H7 (cell line): ENCODE data around the gene STAC3. TPM values are rescaled to one million over a fixed set of nuclear protein-coding genes. Genes with fewer than 3 reads are reported as not detected.
"Not testable (repeated sequence)": the region's sequence is repeated elsewhere in the genome, so short reads cannot be mapped to it uniquely, and the experiment has no call there.

Experiments
- DNase-seq: peaks from one replicate; pipeline ENCODE4 v3.0.0; 2012
- H3K27me3 ChIP-seq: 2 replicates; pipeline ENCODE4 v1.6.0; 2011; ENCODE audit warnings: mild to moderate bottlenecking, low read length; ENCODE audit not compliant: control insufficient read depth, insufficient read depth
- H3K36me3 ChIP-seq: replicated peaks from 2 replicates; pipeline ENCODE4 v1.5.1; 2011; ENCODE audit warnings: low read length; ENCODE audit not compliant: control insufficient read depth, insufficient read depth
- H3K4me3 ChIP-seq: 2 replicates; pipeline ENCODE4 v1.5.1; 2011; ENCODE audit warnings: low read depth, mild to moderate bottlenecking, control low read depth, low read length, moderate library complexity; ENCODE audit not compliant: insufficient read depth
- total RNA-seq: library from RNA; depleted of rRNA; stranded (reverse); fragments of >200 nt; shearing (Covaris generic); gene quantifications from 2 replicates; pipeline ENCODE4 v1.2.3, GENCODE V29; 2014; rRNA removed

STAC3 gene
- total RNA-seq: 0.90 and 1.6 TPM in 2 replicates

- no peak for DNase-seq
- Histone ChIP-seq H3K4me3 (no peak within 1 kb of the TSS), H3K27me3 (no peaks in the 10 kb centered on the region), H3K36me3 (peaks cover 3% of the 10 kb centered on the region; the same call in 1 of the 2 replicates)
These were observed at the start of gene STAC3 for GRCh38 chr12:57250956-57251355. STAC3 (minus strand) TSS chr12:57251187; CDS start chr12:57249636, 1,551 bp downstream.

GRCh38 chr12:57299514-57300016, 48.6 kb upstream of the STAC3 start:
- H3K4me3 ChIP-seq: no peak overlapping the region
- no peak for DNase-seq
- H3K27me3 ChIP-seq: no peaks in the 10 kb centered on the region
- no peaks in the 10 kb centered on the region; the same call in none of the 2 replicates for H3K36me3 ChIP-seq

GRCh38 chr12:57296291-57296690, 45.3 kb upstream of the STAC3 start:
- DNase-seq: no peak
- H3K36me3 ChIP-seq: peaks cover 3% of the 10 kb centered on the region
- no peaks in the 10 kb centered on the region for H3K27me3 ChIP-seq

GRCh38 chr12:57282073-57282472, 31.1 kb upstream of the STAC3 start:
- not testable (repeated sequence) for DNase-seq, H3K27me3 ChIP-seq, H3K4me3 ChIP-seq
- H3K36me3 ChIP-seq: peaks cover 17% of the 10 kb centered on the region

More at GRCh38 chr12:57296291-57296690, 45.3 kb upstream of the STAC3 start:
- no peak overlapping the region for H3K4me3 ChIP-seq

- Histone ChIP-seq H3K27me3 (no peaks in the 10 kb centered on the region), H3K36me3 (peaks cover 16% of the 10 kb centered on the region), H3K4me3 (no peak overlapping the region)
- peak; percentile 16 for DNase-seq
These were observed 29.4 kb upstream of the STAC3 start for GRCh38 chr12:57280211-57281062.

- DNase-seq: no peak
- Histone ChIP-seq H3K36me3 (peaks cover 15% of the 10 kb centered on the region), H3K4me3 (no peak overlapping the region), H3K27me3 (no peaks in the 10 kb centered on the region)
These were observed 27.7 kb upstream of the STAC3 start for GRCh38 chr12:57278465-57279381.

- DNase-seq: peak; percentile 66
- H3K36me3 ChIP-seq: peaks cover 13% of the 10 kb centered on the region
- no peak overlapping the region for H3K4me3 ChIP-seq
- no peaks in the 10 kb centered on the region for H3K27me3 ChIP-seq
These were observed 26.1 kb upstream of the STAC3 start for GRCh38 chr12:57276935-57277563.

GRCh38 chr12:57276233-57276632, 25.2 kb upstream of the STAC3 start:
- H3K27me3 ChIP-seq, DNase-seq, H3K4me3 ChIP-seq: not testable (repeated sequence)
- H3K36me3 ChIP-seq: peaks cover 12% of the 10 kb centered on the region

GRCh38 chr12:57273516-57273915, 22.5 kb upstream of the STAC3 start:
- no peak for DNase-seq
- H3K36me3 ChIP-seq: peaks cover 8% of the 10 kb centered on the region
- H3K27me3 ChIP-seq: no peaks in the 10 kb centered on the region
- H3K4me3 ChIP-seq: no peak overlapping the region

GRCh38 chr12:57272337-57273151, 21.6 kb upstream of the STAC3 start:
- H3K4me3 ChIP-seq: no peak overlapping the region

GRCh38 chr12:57270966-57271470, 20.0 kb upstream of the STAC3 start:
- no peak overlapping the region for H3K4me3 ChIP-seq
- DNase-seq: peak; percentile 70

More at GRCh38 chr12:57272337-57273151, 21.6 kb upstream of the STAC3 start:
- Histone ChIP-seq H3K27me3 (no peaks in the 10 kb centered on the region), H3K36me3 (peaks cover 4% of the 10 kb centered on the region)
- no peak for DNase-seq

GRCh38 chr12:57268264-57268663, 17.3 kb upstream of the STAC3 start:
- H3K36me3 ChIP-seq: peaks cover 11% of the 10 kb centered on the region
- no peak for DNase-seq
- H3K4me3 ChIP-seq: no peak overlapping the region
- H3K27me3 ChIP-seq: no peaks in the 10 kb centered on the region

More at GRCh38 chr12:57270966-57271470, 20.0 kb upstream of the STAC3 start:
- Histone ChIP-seq H3K27me3 (no peaks in the 10 kb centered on the region), H3K36me3 (peaks cover 11% of the 10 kb centered on the region)

GRCh38 chr12:57266681-57267080, 15.7 kb upstream of the STAC3 start:
- peaks cover 12% of the 10 kb centered on the region for H3K36me3 ChIP-seq
- no peak for DNase-seq
- no peaks in the 10 kb centered on the region for H3K27me3 ChIP-seq
- H3K4me3 ChIP-seq: no peak overlapping the region
